Activated CD8-positive, alpha-beta T cell treated with anti-CD3 and anti-CD28 coated beads for 36 hours (primary cell): Measurements from ENCODE around the gene MCOLN3. TPM values are rescaled to one million over a fixed set of nuclear protein-coding genes. Genes with fewer than 3 reads are reported as not detected.

Experiments
- ATAC-seq: fragments of 200-7000 bp; cut with Tn5 transposase; one replicate; pipeline ENCODE4 v1.10.0; 2021; ENCODE audit warnings: mild to moderate bottlenecking, moderate library complexity
- CTCF ChIA-PET: fragments of 350-600 bp; sonication (Branson Sonifier 250); formaldehyde crosslinking; loops from one replicate; lab custom pipeline; 2021; ENCODE audit warnings: antibody characterized with exemption; lab: Charles Lee
- POLR2A ChIA-PET: fragments of 350-600 bp; sonication (Branson Sonifier 250); formaldehyde crosslinking; loops from one replicate; lab custom pipeline; 2021; ENCODE audit warnings: antibody characterized with exemption; lab: Charles Lee
- DNase-seq: peaks from one replicate; pipeline ENCODE4 v3.0.0-alpha.2; 2020
- H3K27ac Mint-ChIP-seq: one replicate; pipeline ENCODE4 v1.8.0; 2021; ENCODE audit warnings: mild to moderate bottlenecking, mixed read lengths
- H3K27me3 Mint-ChIP-seq: one replicate; pipeline ENCODE4 v1.8.0; 2021; ENCODE audit warnings: mixed read lengths
- H3K36me3 Mint-ChIP-seq: one replicate; pipeline ENCODE4 v1.8.0; 2021; ENCODE audit warnings: low read depth, mixed read lengths
- H3K4me1 Mint-ChIP-seq: one replicate; pipeline ENCODE4 v1.8.0; 2021; ENCODE audit warnings: low read depth, mixed read lengths
- H3K4me3 Mint-ChIP-seq: one replicate; pipeline ENCODE4 v1.8.0; 2021; ENCODE audit warnings: mild to moderate bottlenecking, moderate library complexity, mixed read lengths
- H3K9me3 Mint-ChIP-seq: one replicate; pipeline ENCODE4 v1.8.0; 2021; ENCODE audit warnings: mixed read lengths
- intact Hi-C: fragments of 100-400 bp; cut with micrococcal nuclease; formaldehyde crosslinking; loops from one replicate; pipeline ENCODE4 v1.10.0; 2022
- total RNA-seq, 2 experiments: library from RNA; stranded (reverse); gene quantifications; one replicate each; pipeline ENCODE4 v1.2.3, GENCODE V29; 2021
- TF ChIP-seq, protein P1 (sequence below): fragments of 200-600 bp; IDR thresholded peaks from one replicate; pipeline ENCODE4 v1.8.0; 2022; ENCODE audit warnings: antibody characterized with exemption, mild to moderate bottlenecking

MCOLN3 gene
- total RNA-seq, 2 experiments from 2014 or later: 0.25 to 0.29 TPM

DNA sequence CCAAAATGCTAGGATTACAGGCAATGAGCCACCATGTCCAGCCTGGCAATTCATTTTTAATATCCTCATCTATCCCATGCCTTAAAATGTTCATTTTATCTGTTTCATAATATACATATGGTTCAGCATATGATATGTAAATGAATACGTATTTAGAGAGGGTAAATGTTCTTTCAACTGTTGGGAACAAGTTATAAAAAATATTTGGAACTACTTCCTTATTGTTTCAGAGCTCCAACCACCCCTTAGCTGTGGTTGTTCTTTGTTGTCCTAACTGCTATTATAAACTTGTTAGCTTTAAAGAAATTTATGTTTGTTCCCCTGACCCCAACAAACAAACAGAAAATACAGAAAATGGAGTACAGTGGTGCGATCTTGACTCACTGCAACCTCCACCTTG, 65.9 kb downstream of the MCOLN3 start:
- peaks cover 6% of the 10 kb centered on the region for H3K27me3 Mint-ChIP-seq
- peaks cover 35% of the 10 kb centered on the region for H3K36me3 Mint-ChIP-seq
- H3K27ac Mint-ChIP-seq: no peak overlapping the region
- H3K4me1 Mint-ChIP-seq: peaks cover 19% of the 10 kb centered on the region
- TF ChIP-seq, protein P1, sequence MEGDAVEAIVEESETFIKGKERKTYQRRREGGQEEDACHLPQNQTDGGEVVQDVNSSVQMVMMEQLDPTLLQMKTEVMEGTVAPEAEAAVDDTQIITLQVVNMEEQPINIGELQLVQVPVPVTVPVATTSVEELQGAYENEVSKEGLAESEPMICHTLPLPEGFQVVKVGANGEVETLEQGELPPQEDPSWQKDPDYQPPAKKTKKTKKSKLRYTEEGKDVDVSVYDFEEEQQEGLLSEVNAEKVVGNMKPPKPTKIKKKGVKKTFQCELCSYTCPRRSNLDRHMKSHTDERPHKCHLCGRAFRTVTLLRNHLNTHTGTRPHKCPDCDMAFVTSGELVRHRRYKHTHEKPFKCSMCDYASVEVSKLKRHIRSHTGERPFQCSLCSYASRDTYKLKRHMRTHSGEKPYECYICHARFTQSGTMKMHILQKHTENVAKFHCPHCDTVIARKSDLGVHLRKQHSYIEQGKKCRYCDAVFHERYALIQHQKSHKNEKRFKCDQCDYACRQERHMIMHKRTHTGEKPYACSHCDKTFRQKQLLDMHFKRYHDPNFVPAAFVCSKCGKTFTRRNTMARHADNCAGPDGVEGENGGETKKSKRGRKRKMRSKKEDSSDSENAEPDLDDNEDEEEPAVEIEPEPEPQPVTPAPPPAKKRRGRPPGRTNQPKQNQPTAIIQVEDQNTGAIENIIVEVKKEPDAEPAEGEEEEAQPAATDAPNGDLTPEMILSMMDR: no peak
- no peak for DNase-seq
- intact Hi-C loops: no loop called here
- ChIA-PET CTCF (interaction anchor here (1.2 to 1.6 kb wide), 2 partner anchors 10 to 37 kb away, joined by 3 to 6 read pairs; no protein-coding TSS in a partner anchor), POLR2A (no interaction called here)
- H3K4me3 Mint-ChIP-seq: no peak overlapping the region
- no peak for ATAC-seq
- peaks cover 5% of the 10 kb centered on the region for H3K9me3 Mint-ChIP-seq

DNA sequence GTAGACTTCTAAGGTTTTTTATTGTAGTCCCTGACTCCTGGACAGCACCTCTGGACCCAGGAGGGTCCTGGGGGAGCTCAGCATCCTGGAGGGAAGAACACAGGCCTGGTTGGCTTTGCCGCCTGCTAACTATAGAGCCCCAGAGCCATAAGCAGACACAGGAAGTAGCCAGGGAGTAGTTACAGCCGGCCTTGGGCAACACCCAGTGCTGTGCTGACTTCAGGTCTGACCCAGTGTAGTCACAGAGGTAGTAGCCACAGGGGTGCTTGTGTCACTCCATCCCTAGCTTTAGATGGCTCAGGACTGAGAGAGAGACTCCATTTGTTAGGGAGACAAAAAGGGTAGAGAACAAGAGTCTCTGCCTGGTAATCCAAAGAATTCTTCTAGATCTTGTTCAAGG, 73.3 kb downstream of the MCOLN3 start:
- peak; percentile 40 for ATAC-seq
- Mint-ChIP-seq H3K4me3 (no peak overlapping the region), H3K9me3 (no peaks in the 10 kb centered on the region), H3K27ac (peak overlapping the region; percentile 14), H3K4me1 (peaks cover 49% of the 10 kb centered on the region), H3K36me3 (peaks cover 12% of the 10 kb centered on the region), H3K27me3 (peaks cover 4% of the 10 kb centered on the region)
- ChIA-PET POLR2A (interaction anchor here (1.2 kb wide), 1 partner anchor 16 kb away, joined by 3 read pairs; no protein-coding TSS in a partner anchor), CTCF (interaction anchor here (1.2 kb wide), 1 partner anchor 30 kb away, joined by 6 read pairs; no protein-coding TSS in a partner anchor)
- intact Hi-C loops: no loop called here
- TF ChIP-seq, protein P1: no peak
- DNase-seq: no peak

DNA sequence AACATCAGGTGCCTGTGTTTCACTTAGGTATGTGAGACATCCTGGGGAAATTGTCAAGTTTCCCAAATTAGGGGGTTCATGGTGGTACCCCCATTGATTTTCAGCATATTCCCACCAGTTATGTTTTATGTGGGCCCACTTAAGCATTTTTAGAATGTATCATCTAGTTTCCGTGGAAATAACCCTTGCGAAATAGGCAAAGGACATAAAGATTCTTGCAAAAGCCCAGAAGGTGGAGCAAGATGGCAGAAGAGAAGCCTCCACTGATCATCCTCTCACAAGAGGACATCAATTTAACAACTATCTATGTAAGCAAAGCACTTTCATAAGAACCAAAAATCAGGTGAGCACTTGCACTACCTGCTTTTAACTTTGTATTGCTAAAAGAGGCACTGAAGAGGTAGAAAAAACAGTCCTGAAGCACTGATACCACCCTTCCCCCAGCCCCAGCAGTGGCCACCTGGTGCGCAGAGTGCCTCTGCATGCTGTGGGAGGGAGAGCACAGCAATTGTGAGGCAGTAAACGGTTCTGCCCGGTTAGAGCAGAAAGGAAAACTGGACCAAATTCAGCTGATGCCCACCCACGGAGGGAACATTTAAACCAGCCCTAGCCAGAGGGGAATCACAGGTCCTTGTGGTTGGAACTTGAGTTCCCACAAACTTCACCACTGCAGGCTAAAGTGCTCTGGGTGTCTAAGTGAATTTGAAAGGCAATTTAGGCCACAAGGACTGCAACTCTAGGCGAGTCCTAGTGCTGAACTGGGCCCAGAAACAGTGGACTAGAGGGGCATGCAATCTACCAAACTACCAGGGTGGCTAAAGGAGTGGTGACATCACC, 74.6 kb downstream of the MCOLN3 start:
- peak overlapping the region; percentile 51 for H3K27ac Mint-ChIP-seq
- ChIA-PET POLR2A (interaction anchor here (1.7 to 2.1 kb wide), 2 partner anchors 14 to 22 kb away, joined by 5 read pairs; no protein-coding TSS in a partner anchor), CTCF (interaction anchor here (1.7 to 2.5 kb wide), 2 partner anchors 29 to 54 kb away, joined by 8 to 24 read pairs; no protein-coding TSS in a partner anchor)
- no peaks in the 10 kb centered on the region for H3K9me3 Mint-ChIP-seq
- TF ChIP-seq, protein P1: no peak
- intact Hi-C loops: no loop called here
- DNase-seq (peak; percentile 34), ATAC-seq (no peak)
- peaks cover 56% of the 10 kb centered on the region for H3K4me1 Mint-ChIP-seq
- H3K27me3 Mint-ChIP-seq: peaks cover 4% of the 10 kb centered on the region
- no peak overlapping the region for H3K4me3 Mint-ChIP-seq
- peaks cover 8% of the 10 kb centered on the region for H3K36me3 Mint-ChIP-seq

DNA sequence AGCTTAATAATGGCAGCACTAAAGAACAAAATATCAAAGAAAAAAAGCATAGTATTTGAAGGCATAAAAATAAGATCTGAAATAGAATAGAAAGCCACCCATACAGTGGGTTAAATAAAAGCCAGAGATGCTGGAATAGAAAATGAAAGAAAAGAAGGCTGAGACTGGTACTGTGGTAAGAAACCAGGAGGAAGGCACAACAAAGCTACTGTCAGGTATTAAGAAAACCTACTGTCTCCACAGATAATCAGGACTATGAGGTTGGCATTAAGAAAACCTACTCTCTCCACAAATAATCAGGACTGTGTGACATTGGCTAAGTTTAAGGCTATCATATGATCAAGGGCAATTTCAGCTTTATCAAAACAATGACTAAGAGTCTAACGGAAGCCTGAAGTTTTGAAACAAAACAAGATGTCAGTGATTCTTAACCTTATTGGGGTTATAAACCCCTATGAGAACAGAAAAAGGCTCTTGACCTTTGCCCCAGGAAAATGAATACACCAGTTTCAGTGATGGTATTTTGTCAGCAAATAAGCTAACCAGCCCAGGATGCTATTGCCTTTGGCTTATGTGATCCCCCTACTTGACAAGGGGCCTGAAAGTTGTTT, 75.8 kb downstream of the MCOLN3 start:
- intact Hi-C loops: no loop called here
- H3K4me1 Mint-ChIP-seq: peaks cover 51% of the 10 kb centered on the region
- TF ChIP-seq, protein P1: no peak
- ATAC-seq (peak; percentile 22), DNase-seq (no peak)
- no peaks in the 10 kb centered on the region for H3K9me3 Mint-ChIP-seq
- H3K36me3 Mint-ChIP-seq: peaks cover 5% of the 10 kb centered on the region
- CTCF ChIA-PET: interaction anchor here (0.7 to 2.9 kb wide), 7 partner anchors 10 to 55 kb away, joined by 3 to 24 read pairs (median 5); no protein-coding TSS in a partner anchor
- peaks cover 3% of the 10 kb centered on the region for H3K27me3 Mint-ChIP-seq
- peak overlapping the region; percentile 75 for H3K27ac Mint-ChIP-seq
- H3K4me3 Mint-ChIP-seq: no peak overlapping the region
- POLR2A ChIA-PET: interaction anchor here (0.9 to 2.1 kb wide), 3 partner anchors 13 to 23 kb away, joined by 3 to 5 read pairs (median 5); no protein-coding TSS in a partner anchor
